CD4-positive, alpha-beta T cell treated with Interferon gamma for 1 hour (primary cell): Measurements from ENCODE around the gene SRP68.
A peak's percentile ranks its signal among the peaks of the same experiment; 100 is the strongest.
"Not testable (repeated sequence)": the region's sequence is repeated elsewhere in the genome, so short reads cannot be mapped to it uniquely, and the experiment has no call there.

ENCODE experiments used
- DNase-seq: peaks from one replicate; pipeline ENCODE4 v3.0.0-alpha.2; 2020

Gene SRP68

DNA sequence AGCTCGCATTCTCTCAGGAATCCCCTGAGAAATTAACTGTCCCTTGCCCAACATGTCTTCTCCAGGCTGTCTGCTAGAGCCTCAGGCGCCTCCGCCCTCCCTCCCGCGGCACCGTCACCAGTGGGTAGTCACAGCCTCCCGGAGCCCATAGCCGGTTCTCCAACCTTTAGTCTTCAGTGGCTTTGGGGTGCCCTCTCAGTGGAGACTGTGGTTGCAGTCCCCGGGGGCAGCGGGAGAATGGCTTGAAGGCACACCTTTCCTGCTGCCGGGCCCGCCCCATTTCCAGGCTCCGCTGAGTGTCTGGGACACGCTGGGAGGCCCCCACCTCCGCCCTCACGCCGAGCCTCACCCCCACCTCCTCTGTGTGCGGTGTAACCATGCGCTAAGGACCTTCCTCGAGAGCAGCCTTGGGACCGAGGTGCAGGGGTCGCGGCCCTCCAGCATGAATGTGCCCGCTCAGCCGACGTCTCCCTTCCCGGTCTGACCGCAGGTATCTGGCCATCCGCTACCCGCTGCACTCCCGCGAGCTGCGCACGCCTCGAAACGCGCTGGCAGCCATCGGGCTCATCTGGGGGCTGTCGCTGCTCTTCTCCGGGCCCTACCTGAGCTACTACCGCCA lies 3.9 kb upstream of the SRP68 start:
- no peak for DNase-seq

DNA sequence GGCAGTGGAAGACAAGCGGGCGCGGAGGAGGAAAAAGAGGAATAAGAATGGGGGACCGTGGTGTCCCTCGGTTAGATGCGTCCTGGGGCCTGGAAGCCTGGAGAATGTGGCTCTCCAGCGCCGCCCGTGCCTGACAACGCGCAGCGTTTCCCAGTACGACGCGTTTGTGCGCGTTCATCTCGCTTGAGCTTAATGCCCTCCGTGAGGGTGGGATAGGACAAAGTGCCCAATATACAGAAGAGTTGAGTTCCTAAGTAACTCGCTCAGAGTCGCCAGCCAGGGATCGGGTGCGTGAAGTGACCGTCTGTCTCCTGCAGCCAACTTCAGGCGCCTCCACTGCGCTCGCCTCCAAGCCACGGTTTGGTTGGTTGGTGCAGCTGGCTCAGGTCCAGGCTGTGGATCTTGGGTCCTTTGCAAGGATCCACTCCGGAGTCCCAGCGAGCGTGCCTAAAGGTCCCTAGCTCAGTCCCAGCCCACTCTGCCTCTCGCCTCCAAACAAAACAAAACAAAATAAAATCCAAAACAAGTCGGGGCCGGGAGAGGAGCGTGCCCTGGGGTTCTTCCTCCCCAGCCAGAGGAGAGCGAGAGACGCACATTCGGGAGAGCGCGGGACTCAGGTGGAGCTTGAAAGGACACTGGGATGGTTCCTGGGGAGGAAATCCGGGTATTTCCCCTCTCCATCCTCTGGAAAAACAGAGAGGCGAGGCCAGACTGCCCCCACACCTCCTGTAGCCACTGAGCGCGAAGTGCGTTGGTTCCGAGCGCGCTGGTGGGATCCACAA lies 3.2 kb upstream of the SRP68 start:
- no peak for DNase-seq

DNA sequence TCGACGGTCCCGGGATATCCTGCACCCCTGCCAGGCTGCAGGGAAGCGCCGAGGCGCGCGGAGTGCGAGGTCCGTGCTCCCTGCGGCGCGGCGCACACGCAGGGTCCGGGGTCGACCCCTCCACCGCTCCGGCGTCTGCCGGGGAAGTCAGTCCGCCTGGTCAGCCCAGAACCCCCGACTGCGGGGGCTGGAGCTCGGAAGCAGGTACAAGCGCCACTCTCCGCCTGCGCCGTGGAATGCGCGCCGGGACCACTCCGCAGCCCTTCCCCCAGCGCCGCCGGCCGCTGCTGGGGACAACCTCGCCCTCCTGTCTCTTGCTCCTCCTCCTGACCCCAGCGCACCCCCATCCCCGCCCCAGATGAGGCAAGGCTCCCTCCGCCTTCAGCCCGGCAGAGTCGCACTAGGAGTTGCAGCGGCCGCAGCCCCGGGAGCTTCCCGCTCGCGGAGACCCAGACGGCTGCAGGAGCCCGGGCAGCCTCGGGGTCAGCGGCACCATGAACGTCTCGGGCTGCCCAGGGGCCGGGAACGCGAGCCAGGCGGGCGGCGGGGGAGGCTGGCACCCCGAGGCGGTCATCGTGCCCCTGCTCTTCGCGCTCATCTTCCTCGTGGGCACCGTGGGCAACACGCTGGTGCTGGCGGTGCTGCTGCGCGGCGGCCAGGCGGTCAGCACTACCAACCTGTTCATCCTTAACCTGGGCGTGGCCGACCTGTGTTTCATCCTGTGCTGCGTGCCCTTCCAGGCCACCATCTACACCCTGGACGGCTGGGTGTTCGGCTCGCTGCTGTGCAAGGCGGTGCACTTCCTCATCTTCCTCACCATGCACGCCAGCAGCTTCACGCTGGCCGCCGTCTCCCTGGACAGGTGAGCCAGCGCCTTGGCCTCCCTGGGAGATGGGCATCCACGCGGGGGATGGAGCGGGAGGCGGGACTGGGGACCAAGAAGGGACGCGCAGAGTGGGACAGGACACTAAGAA lies 2.4 kb upstream of the SRP68 start, which contains the start of gene GALR2:
TSS of gene GALR2 (plus strand) at position 392 of the 974 bp plus-strand sequence. CDS start at position 495, 103 bp downstream.
- DNase-seq, result no peak

DNA sequence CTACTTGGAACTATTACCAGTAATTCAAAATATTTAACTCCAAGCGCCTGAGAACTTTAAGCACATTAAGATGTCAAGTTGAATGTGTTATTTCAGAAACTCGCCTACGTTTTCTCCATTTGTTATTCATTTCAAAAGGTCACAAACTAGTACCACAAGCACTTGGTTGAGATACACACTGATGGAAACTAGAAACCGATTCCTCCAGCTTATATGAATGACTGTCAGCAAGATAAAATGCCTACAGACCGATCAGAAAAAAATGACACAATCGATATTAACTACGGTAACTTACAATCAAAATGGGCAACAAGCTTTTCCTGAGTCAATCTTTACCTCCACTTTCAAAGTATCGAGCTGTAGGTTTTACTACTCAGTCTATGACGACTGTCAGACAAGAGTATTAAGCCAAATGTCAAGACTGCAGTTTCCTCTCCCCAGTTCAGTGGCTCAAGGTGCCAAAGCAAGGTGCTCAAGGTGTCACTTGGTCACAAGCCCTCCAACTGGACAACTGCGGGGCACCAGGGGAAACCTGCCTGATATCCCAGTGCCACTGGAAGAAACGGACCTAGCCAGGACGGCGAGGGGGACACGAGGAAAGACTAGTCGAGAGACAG lies 678 bp downstream of the SRP68 start:
- no peak for DNase-seq

DNA sequence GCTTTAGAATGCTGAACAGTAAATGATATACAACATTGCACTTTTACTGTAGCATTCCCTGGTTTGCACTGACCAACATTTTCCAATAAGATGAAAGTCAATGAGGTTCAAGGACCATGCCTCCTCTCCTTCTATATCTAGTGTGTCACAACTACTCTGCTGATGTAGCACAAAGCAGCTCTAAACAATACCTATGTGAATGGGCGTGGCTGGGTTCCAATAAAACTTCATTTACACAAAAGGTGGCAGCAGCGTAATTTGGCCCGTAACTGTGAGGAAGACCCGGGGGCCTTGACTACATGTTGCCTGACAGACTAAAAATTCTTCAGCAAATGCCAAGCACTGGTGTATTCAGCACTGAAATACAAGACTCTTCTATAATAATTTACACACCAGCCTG lies 6.5 kb downstream of the SRP68 start:
- no peak for DNase-seq

DNA sequence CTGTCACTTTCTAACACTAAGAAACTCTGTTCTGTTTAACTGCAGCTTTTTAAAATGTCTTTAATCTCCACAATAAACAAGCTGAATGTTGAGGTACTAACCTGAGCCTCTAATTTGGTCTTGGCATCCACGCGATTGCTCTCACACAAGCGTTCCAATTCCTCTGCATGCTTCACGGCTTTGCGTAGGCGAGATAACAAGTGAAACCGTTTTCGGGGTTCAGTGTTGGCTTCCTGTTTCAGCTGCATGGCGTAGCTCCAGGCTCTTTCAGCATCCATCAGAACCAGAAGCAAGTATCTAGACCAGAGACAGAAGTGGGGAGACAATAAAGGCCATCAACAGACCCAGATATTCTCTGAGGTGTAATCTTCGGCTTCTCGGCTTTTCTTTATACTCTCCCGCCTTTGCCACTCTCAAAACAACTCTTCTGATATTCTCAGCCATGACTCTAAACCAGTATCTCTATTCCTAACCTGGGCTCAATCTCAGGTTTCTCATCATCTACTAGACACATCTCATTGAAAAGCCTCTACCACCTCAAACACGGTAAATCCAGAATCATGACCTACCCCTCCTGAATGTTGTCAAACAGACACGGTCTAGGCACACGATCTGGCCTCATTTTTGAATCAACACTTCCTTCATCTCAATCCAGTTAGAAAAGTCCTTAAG lies 8.3 kb downstream of the SRP68 start:
- DNase-seq, result peak; percentile 21

DNA sequence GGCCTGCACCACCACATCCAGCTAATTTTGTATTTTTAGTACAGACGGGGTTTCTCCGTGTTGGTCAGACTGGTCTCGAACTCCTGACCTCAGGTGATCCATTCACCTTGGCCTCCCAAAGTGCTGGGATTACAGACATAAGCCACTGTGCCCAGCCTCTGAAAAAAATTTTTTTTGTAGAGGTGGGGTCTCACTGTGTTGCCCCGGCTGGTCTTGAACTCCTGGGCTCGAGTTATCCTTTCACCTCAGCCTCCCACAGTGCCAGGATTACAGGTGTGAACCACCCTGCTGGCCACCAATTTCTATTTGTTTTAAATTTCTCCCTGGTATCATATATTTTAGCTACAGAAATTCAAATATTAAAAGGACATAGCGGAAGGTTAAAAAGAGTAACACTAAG lies 14.1 kb downstream of the SRP68 start:
- DNase-seq, result not testable (repeated sequence)

DNA sequence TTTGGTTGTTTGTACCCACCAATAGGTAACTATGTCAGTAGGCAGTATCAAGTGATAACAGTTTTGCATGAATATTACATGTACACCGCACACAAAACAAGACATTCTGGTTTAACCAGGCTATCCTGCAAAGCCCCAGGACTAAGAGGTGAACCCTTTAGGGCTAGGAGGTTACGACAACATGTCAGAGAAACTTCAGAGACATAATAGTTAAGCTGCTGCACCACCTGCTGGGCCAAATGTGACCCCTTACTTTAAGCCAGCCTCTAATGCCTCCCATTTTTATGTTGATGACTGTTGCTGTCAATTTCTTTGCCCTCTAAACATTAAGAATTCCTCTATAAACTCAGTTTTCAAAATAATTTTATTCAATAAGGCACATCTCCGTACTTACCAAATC lies 15.4 kb downstream of the SRP68 start:
- DNase-seq, result no peak

DNA sequence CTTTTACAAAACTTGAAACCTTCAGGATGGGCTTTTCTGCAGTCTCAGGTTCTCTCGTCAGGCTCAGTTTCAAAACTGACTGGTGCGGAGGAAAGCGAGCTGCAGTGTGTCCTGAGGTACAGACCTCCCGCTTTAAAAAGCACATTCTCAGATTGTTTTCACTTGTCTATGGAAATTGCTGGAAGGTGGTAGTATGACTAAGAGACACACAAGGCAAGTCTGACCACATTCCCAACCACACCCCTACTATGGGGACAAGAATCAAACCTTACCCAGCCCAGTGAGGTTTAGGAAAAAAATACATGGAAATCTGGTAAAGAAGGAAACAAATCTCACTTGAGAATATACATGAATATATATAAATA lies 18.2 kb downstream of the SRP68 start:
- no peak for DNase-seq

DNA sequence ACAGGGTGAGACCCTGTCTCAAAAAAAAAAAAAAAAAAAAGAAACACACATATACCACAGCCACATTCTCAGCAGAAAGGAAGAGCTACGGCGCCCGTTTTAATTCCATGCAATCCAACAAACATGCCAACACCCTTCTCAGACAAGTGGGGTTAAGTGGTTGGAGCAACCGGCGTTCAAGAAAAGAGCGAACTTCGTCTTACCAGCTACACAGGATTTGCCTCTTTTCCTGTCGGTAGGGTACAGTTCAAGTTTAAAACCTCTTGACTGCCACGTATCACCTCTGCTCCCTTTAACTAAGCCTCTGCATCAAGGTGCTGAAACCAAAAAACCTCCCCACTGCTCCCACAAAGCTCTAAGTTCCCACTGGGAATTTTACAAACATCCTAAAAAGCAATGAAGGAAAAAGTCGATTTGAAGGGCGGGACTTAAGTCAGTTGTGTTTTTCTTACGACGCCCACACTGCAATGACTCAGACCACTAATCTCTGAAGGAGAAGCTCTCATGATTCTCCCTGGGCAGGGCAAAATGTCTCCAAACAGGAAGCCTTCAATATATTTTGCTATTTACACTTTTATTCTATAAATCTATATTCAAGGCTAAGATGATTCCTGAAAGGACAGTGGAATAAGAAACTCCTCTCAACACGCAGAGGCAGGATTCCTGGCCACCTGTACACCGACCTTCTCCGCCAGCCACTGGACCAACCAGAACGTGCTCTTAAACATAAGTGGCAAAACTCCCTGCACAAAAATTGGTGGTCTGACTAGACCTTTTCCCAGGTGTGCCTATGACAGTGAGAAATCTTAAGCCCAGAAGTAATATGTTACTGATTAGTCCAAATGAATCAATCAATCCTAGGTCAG lies 18.8 kb downstream of the SRP68 start:
- no peak for DNase-seq

DNA sequence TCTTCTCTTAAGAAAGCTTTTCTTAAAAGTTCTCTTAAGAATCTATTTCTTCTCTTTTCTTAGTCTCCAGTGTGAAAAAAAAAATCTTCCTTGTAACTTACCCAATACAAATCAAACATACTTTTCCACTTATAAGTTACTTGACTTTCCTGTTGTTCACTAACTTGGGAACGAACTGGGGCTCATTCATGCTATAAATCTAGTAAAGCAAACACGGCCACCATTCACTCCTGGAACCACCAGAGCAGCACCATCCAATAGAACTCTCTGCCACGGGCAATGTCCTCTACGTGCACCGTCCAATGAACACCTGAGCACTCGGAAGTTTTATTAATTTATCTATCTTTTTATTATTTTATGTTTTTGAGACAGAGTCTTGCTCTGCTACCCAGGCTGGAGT lies 20.8 kb downstream of the SRP68 start:
- no peak for DNase-seq

DNA sequence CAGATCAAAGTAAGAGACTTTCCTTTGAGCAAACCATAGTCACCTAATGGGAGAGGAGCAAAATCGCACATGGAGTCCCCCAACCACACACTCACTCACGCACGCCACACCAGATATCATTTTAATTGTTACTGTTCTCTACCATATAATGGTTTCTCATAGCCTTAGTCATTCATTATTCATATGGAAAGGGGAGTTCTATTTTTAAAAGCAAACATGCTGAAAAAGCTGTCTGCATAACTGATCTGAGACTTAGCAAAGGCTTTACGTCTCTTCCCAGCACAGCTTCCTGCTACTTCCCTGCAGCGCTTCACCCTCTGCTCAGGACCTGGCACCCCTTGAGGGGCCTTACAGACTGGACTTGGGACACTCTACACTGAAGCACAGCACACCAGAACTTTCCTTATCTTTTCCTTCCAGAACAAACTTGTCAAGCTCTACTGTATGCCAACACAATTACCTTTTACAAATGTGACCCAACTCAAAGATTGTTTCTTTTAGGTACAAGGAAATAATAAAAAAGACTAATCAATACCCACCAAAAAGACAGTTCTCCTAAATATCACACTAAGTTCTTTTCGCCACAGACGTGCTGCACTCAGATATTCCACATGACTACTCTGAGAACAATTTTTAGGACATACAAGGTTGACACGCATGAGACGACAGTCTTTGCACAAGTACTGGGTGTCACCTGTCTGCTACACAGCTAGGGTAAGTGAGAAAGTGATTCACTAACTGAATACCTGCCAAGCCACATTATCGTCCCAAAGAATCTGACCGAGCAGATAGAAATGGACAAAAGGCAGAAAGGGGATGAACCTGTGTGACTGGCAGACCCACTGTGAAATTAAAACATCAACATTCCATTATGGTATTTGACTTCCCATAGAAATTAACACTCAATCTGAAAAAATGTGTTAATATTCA lies 21.5 kb downstream of the SRP68 start:
- no peak for DNase-seq

DNA sequence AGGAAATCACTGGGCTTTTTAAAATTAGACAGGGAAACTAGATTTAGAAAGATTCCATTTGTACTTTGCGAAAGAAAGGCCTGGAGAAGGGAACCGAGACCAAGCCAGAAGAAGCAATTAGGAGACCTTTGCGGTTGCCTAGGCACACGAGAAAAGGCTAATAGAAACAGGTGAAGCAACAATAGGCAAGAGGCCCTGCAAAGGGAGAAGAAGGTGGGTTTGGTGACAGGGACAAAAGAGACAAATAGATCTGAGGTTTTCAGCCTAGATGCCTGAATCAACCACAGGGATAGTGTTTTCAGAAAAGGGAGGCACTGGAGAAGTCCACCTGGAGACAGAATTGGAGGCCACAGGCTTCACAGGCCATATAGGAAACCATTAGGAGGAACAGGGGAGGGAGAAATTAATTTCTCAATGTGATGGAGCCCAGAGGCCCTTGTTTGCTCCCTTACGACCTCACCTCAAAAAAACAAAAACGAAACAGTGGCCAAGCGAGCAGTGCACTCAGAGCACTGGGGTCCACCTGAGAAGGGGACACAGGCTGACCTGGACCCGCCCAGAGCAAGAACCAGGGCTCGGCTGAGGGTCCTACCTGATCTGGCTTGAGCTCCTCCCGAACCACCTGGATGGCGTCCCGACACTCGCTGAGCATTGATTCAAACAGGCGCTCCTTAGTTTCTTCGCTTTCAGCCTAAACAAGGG lies 22.3 kb downstream of the SRP68 start:
- no peak for DNase-seq

DNA sequence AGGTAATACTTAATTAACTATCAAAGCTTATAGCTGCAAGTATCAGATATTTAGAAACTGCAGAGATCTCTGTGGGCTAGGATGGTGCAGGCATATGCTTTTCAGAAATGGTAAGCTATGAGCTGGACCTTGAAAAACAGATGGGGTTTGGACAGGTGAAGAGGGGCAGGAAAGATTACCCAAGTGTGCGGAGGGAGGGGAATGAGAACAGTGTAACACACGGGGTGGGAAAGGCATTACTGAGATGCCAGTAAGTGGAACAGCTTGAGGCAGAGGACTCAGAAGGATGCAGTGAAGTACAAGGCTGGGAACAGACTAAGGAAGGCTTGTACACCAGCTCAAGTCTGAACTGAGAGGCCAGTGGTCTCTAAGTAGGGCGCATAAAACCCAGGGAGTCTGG lies 23.1 kb downstream of the SRP68 start:
- DNase-seq, result no peak

DNA sequence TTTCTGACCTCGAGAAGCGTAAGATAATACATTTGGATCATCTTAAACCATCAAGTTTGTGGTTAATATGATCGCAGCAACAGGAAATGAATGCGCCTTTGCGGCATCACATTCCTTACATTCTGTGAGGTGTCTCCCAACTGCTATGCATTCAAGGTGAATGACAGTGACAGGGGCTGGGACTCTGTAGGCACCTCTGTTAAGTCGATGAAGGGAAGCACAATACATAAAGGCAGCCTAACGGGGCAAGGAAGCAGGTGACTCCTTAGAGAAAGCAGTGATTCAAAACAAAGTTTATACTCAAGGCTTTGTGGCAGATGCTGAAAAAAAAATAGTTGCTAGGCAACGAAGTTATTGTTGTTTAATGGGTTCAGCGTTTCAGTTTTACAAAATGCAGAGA lies 23.6 kb downstream of the SRP68 start:
- DNase-seq, result no peak

DNA sequence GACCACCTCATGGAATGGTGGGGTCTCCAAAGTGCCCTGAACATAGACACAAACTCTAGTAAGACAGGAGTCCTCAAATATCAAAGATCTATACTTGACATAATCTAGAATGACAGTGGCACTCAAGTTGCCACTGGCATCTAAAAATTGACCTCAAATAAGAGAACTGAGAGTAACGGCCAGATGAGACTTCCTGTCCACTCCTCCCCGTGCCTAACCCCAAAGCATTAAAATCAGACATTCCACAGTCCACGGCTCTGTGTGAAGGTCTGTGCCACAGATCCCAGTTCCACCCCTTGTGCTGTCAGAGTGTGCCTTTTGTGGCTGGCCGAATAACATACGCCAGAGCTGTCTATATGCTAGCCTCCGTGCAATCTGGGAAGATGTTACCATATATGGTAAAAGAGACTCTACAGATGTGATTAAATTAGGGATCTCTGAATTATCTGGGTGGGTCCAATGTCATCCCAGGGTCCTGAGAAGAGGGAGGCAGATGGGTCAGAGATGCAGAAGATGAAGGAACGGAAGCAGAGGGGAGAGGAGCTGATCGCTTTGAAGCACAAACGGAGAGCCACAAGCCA lies 24.2 kb downstream of the SRP68 start:
- no peak for DNase-seq

DNA sequence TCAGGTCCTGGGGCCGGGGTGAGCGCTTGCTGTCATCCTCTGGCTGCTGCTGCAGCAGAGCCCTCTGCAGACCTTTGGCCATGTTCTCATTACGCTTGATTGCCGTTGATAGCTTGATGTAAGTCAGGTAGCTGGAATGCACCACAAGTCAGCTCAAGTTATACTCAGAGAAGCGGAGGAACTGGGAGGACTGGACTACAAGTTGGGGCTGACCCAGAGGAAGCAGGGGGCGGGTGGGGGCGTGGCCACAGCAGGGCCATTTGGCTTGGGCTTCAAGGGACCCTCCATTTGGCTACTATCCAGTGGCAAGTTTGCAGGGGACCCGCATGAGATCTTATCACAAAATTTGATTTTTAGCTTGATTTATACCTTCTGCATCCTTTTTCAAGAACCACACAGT lies 26.3 kb downstream of the SRP68 start:
- no peak for DNase-seq

DNA sequence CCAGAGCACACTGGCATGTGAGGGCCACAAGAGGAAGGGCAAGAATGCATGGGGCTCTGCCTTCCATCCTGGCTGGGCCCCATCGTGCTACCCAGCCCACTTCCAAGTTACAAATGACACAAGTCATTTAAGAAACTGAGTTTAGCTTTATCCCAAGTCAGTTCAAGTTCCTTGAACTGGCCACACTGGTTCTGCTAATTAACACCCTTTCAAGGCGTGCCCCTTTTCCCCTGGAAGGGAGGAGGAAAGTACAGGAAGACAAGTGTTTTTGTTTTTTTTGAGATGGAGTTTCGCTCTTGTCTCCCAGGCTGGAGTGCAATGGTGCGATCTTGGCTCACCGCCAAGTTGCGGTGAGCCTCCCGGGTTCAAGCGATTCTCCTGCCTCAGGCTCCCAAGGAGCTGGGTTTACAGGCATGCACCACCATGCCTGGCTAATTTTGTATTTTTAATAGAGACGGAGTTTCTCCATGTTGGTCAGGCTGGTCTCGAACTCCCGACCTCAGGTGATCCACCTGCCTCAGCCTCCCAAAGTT lies 27.8 kb downstream of the SRP68 start:
- not testable (repeated sequence) for DNase-seq

DNA sequence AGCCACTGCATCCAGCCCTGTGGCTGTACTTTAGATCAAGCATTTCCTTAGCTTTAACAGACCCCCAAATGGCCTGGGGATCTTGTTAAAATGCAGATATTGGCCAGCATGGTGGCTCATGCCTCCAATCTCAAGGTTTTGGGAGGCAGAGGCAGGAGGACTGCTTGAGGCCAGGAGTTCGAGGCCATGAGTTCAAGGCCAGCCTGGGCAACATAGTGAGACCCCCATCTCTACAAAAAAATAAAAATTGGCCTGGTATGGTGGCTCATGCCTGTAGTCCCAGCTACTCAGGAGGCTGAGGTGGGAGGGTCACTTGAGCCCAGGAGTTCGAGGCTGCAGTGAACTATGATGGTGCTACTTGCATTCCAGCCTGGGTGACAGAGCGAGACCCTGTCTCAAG lies 29.4 kb downstream of the SRP68 start:
- DNase-seq, result not testable (repeated sequence)
